Ovary (tissue), 9 donors: Measurements from ENCODE around the gene GPN1. TPM values are rescaled to one million over a fixed set of nuclear protein-coding genes. Genes with fewer than 3 reads are reported as not detected.
"Not testable (repeated sequence)": the region's sequence is repeated elsewhere in the genome, so short reads cannot be mapped to it uniquely, and the experiment has no call there.

Source experiments
- DNase-seq, 5 donors: peaks; one replicate each; pipeline ENCODE4 v3.0.0-alpha.2; 2019 to 2020
- H3K27ac ChIP-seq, 2 donors: fragments of 200-600 bp; one replicate each; pipeline versions ENCODE4 v1.5.1 to v1.8.0; 2019 to 2022
- H3K27me3 ChIP-seq: fragments of 200-600 bp; one replicate; pipeline ENCODE4 v1.8.0; 2022
- H3K36me3 ChIP-seq: fragments of 200-600 bp; sonication (generic); one replicate; pipeline ENCODE4 v1.5.1; 2019
- H3K4me1 ChIP-seq: one replicate; pipeline ENCODE4 v1.8.1; 2013; ENCODE audit warnings: mild to moderate bottlenecking, moderate library complexity; ENCODE audit not compliant: insufficient read depth
- H3K4me3 ChIP-seq: fragments of 200-600 bp; sonication (generic); one replicate; pipeline ENCODE4 v1.5.1; 2017
- H3K9me3 ChIP-seq, 2 donors: fragments of 200-600 bp in 1 of 2; sonication (generic) in 1 of 2; one replicate each; pipeline versions ENCODE4 v1.5.1 to v1.8.1; 2013 to 2019; ENCODE audit warnings: mild to moderate bottlenecking in 1 of 2, moderate library complexity in 1 of 2
- CTCF ChIP-seq, 3 donors: fragments of 450-650 bp in 2 of 3; fragments of 200-600 bp in 1 of 3; IDR thresholded peaks; one replicate each; pipeline versions ENCODE4 v1.5.1 to v1.8.0; 2016 to 2022; ENCODE audit warnings: antibody characterized with exemption in 3 of 3, mild to moderate bottlenecking in 1 of 3
- EP300 ChIP-seq: sonication (generic); formaldehyde crosslinking; IDR thresholded peaks from one replicate; pipeline ENCODE4 v1.6.1; 2017; ENCODE audit warnings: antibody characterized with exemption
- POLR2A ChIP-seq: fragments of 450-650 bp; IDR thresholded peaks from one replicate; pipeline ENCODE4 v1.6.1; 2017; ENCODE audit warnings: antibody characterized with exemption, mild to moderate bottlenecking, moderate library complexity
- WGBS, 3 donors: extraction: QIAGEN DNeasy Blood & Tissue Kit in 1 of 3; methylation state at CpG; one replicate each; pipeline versions ENCODE4 v1.1.5 to v1.1.7; 2013 to 2017; 5-methylcytosine and 5-hydroxymethylcytosine counted together
- intact Hi-C, 4 donors: fragments of 100-400 bp; cut with DNase I; formaldehyde crosslinking; loops; one replicate each; pipeline versions ENCODE4 v1.11.0 to v1.15.1; 2022 to 2023
- polyA plus RNA-seq, 2 donors: library from polyadenylated mRNA; stranded (reverse); fragments of 200-250 nt in 1 of 2; fragments of 350-450 nt in 1 of 2; fragmentation: Illumina TruSeq in 1 of 2; extraction: RNeasy Lipid Tissue Mini Kit (QIAGEN cat#74804) in 1 of 2; gene quantifications; one replicate each; pipeline ENCODE4 v1.2.3, GENCODE V29; 2013 to 2014
- total RNA-seq, 7 donors: library from RNA; depleted of rRNA in 2 of 7; stranded (reverse); fragments of >200 nt in 2 of 7; fragmentation: NEBNext Ultra II Directional in 3 of 7; extraction: Animal tissue kit (Norgen Biotek cat#: 25700) in 3 of 7; gene quantifications; one replicate each; pipeline versions ENCODE4 v1.1.0 to v1.2.4, GENCODE V29; 2016 to 2023
- donor health status: DM: no; HTN: no; CAD: no; lungs with moderate emphysema.
- donor health status: DM: no; HTN: no; CAD: no.
- donor health status: Bipolar disorder and iron deficiency.
- donor health status: DM: yes; HTN: yes; CAD: no.
- donor health status: DM: no; HTN: no; CAD: no.
- donor health status: DM: yes; HTN: yes; CAD: no.

The GPN1 gene
- total and polyA plus RNA-seq, 9 donors: 15.1 to 48.3 (median 21.4) TPM

- no peaks in the 10 kb centered on the region for H3K36me3 ChIP-seq
- no peak overlapping the region for H3K4me3 ChIP-seq
- H3K27me3 ChIP-seq: no peaks in the 10 kb centered on the region
- no peaks in the 10 kb centered on the region for H3K9me3 ChIP-seq
- no peak overlapping the region for H3K27ac ChIP-seq
- TF ChIP-seq EP300 (no peak), POLR2A (no peak), CTCF (IDR thresholded peaks at IDR 0.05) (no peak)
- DNase-seq: no peak
- H3K4me1 ChIP-seq: no peaks in the 10 kb centered on the region
- intact Hi-C loops: no loop called here
- WGBS, 3 donors: 95 to 97% (median 97%) methylated on average over 1 of the region's 1 CpG
These were observed 53.0 kb downstream of the GPN1 start for GRCh38 chr2:27681841-27682240.

GRCh38 chr2:27682334-27682771 lies 53.5 kb downstream of the GPN1 start:
- H3K27me3 ChIP-seq, H3K36me3 ChIP-seq, intact Hi-C loops, H3K4me3 ChIP-seq, H3K4me1 ChIP-seq, DNase-seq, H3K27ac ChIP-seq, H3K9me3 ChIP-seq: not testable (repeated sequence)
- WGBS, 3 donors: 82 to 86% (median 83%) methylated on average over 7 of the region's 7 CpGs

- 51 to 54% (median 51%) methylated on average over 9 of the region's 9 CpGs for WGBS, 3 donors
- no peaks in the 10 kb centered on the region for H3K27me3 ChIP-seq
- peak; percentile 55 to 85 (median 68) for DNase-seq
- no peak overlapping the region for H3K4me3 ChIP-seq
- intact Hi-C loops: no loop called here
- H3K27ac ChIP-seq: no peak overlapping the region
- H3K9me3 ChIP-seq: no peaks in the 10 kb centered on the region
- no peaks in the 10 kb centered on the region for H3K4me1 ChIP-seq
- TF ChIP-seq POLR2A (no peak), CTCF (IDR thresholded peaks at IDR 0.05) (peak; percentile 84 to 92 (median 89))
- H3K36me3 ChIP-seq: no peaks in the 10 kb centered on the region
These were observed 54.7 kb downstream of the GPN1 start for GRCh38 chr2:27683390-27684071.

- H3K27ac ChIP-seq, H3K4me1 ChIP-seq, H3K36me3 ChIP-seq, intact Hi-C loops, H3K4me3 ChIP-seq, DNase-seq, H3K27me3 ChIP-seq, H3K9me3 ChIP-seq: not testable (repeated sequence)
- WGBS, 3 donors: 79 to 85% (median 81%) methylated on average over 1 of the region's 1 CpG
These were observed 56.2 kb downstream of the GPN1 start for GRCh38 chr2:27685006-27685405.

- intact Hi-C loops: no loop called here
- no peak overlapping the region for H3K4me3 ChIP-seq
- no peaks in the 10 kb centered on the region for H3K4me1 ChIP-seq
- H3K36me3 ChIP-seq: no peaks in the 10 kb centered on the region
- 96 to 98% (median 98%) methylated on average over 3 of the region's 3 CpGs for WGBS, 3 donors
- no peak for DNase-seq
- no peaks in the 10 kb centered on the region for H3K27me3 ChIP-seq
- no peak overlapping the region for H3K27ac ChIP-seq
- no peaks in the 10 kb centered on the region for H3K9me3 ChIP-seq
- TF ChIP-seq CTCF (IDR thresholded peaks at IDR 0.05) (no peak), EP300 (no peak), POLR2A (no peak)
These were observed 56.7 kb downstream of the GPN1 start for GRCh38 chr2:27685577-27685976.
